HCT116 (cell line): ENCODE results near the gene SLX9.

Source experiments
- CEBPB ChIP-seq: IDR thresholded peaks from 2 replicates; pipeline ENCODE4 v1.6.1; 2012; ENCODE audit warnings: low read depth
- EZH2 ChIP-seq: fragments of 200-600 bp; sonication (generic); IDR thresholded peaks from 2 replicates; pipeline ENCODE4 v1.6.1; 2017; ENCODE audit warnings: antibody characterized with exemption, mixed run types
- EZH2phosphoT487 ChIP-seq: fragments of 200-600 bp; IDR thresholded peaks from 2 replicates; pipeline ENCODE4 v1.6.1; 2018; ENCODE audit warnings: antibody characterized with exemption, borderline replicate concordance
- JUND ChIP-seq: IDR thresholded peaks from 2 replicates; pipeline ENCODE4 v1.6.1; 2012
- POLR2A ChIP-seq: IDR thresholded peaks from 2 replicates; pipeline ENCODE4 v1.7.0; 2011; ENCODE audit warnings: borderline replicate concordance; ENCODE audit not compliant: insufficient read depth, insufficient read length; ENCODE audit errors: extremely low read depth
- POLR2AphosphoS5 ChIP-seq: IDR thresholded peaks from 2 replicates; pipeline ENCODE4 v1.6.1; 2011; ENCODE audit warnings: mild to moderate bottlenecking, low read depth, low read length, moderate library complexity
- SIN3A ChIP-seq: IDR thresholded peaks from 2 replicates; pipeline ENCODE4 v1.6.1; 2012; ENCODE audit warnings: low read depth
- SP1 ChIP-seq: IDR thresholded peaks from 2 replicates; pipeline ENCODE4 v1.6.1; 2012; ENCODE audit warnings: low read depth
- TCF7L2 ChIP-seq: IDR thresholded peaks from 2 replicates; pipeline ENCODE4 v1.7.0; 2011; ENCODE audit warnings: borderline replicate concordance, inconsistent platforms; ENCODE audit not compliant: insufficient read depth, insufficient read length; ENCODE audit errors: extremely low read depth
- TF ChIP-seq, protein P1 (sequence below), 3 experiments: fragments of 200-600 bp in 1 of 3; sonication (generic) in 1 of 3; IDR thresholded peaks in 2 of 3; conservative IDR thresholded peaks in 1 of 3; 2 replicates each; pipeline ENCODE4 v1.5.1; 2012 to 2017; ENCODE audit warnings: low read depth in 2 of 3, low read length in 2 of 3, antibody characterized with exemption in 1 of 3, borderline replicate concordance in 1 of 3, control low read depth in 1 of 3, mild to moderate bottlenecking in 1 of 3, mixed read lengths in 1 of 3, mixed run types in 1 of 3, moderate library complexity in 1 of 3; ENCODE audit not compliant: insufficient read depth in 1 of 3
- TF ChIP-seq, protein P2 (sequence below): IDR thresholded peaks from 2 replicates; pipeline ENCODE4 v1.6.1; 2012; ENCODE audit warnings: low read depth
- TF ChIP-seq, protein P3 (sequence below): IDR thresholded peaks from 2 replicates; pipeline ENCODE4 v1.6.1; 2012
- TF ChIP-seq, protein P4 (sequence below): IDR thresholded peaks from 2 replicates; pipeline ENCODE4 v1.6.1; 2011; ENCODE audit warnings: mild to moderate bottlenecking, low read length, moderate library complexity; ENCODE audit not compliant: insufficient replicate concordance; ENCODE audit errors: extremely low read depth
- TF ChIP-seq, protein P5 (sequence below): IDR thresholded peaks from 2 replicates; pipeline ENCODE4 v1.6.1; 2012

DNA sequence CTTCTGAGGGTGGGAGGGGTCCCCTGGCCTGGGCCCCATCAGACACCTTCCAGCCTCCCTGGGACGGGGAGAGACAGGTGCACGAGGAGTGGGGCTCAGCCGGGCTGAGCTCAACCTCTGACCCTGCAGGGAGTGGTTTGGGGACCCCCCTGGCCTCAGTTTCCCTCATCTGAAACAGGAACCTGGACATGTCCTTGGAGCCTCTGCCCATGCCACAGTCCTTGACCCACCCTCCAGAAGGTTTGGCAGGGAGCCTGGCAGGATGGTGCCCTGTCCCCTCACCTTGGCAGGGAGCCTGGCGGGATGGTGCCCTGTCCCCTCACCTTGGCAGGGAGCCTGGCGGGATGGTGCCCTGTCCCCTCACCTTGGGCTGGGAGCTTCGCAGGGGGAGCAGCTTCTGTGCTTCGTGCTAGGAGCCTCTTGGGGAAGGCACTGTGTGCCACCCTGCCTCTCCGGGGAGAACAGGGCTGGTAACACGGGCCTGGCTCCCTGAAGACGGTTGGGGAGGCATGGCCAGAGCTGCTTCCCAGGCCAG lies 58.3 kb downstream of the SLX9 start:
- TF ChIP-seq, protein P1, sequence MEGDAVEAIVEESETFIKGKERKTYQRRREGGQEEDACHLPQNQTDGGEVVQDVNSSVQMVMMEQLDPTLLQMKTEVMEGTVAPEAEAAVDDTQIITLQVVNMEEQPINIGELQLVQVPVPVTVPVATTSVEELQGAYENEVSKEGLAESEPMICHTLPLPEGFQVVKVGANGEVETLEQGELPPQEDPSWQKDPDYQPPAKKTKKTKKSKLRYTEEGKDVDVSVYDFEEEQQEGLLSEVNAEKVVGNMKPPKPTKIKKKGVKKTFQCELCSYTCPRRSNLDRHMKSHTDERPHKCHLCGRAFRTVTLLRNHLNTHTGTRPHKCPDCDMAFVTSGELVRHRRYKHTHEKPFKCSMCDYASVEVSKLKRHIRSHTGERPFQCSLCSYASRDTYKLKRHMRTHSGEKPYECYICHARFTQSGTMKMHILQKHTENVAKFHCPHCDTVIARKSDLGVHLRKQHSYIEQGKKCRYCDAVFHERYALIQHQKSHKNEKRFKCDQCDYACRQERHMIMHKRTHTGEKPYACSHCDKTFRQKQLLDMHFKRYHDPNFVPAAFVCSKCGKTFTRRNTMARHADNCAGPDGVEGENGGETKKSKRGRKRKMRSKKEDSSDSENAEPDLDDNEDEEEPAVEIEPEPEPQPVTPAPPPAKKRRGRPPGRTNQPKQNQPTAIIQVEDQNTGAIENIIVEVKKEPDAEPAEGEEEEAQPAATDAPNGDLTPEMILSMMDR (IDR thresholded peaks at IDR 0.05 in 2 of 3, conservative IDR thresholded peaks at IDR 0.05 in 1 of 3; ENCODE audit: borderline replicate concordance in 1 of 3, insufficient read depth in 1 of 3, low read depth in 2 of 3, low read length in 2 of 3): no peak
- no peak for TF ChIP-seq EZH2
- TF ChIP-seq POLR2A: no peak
- TF ChIP-seq, protein P2, sequence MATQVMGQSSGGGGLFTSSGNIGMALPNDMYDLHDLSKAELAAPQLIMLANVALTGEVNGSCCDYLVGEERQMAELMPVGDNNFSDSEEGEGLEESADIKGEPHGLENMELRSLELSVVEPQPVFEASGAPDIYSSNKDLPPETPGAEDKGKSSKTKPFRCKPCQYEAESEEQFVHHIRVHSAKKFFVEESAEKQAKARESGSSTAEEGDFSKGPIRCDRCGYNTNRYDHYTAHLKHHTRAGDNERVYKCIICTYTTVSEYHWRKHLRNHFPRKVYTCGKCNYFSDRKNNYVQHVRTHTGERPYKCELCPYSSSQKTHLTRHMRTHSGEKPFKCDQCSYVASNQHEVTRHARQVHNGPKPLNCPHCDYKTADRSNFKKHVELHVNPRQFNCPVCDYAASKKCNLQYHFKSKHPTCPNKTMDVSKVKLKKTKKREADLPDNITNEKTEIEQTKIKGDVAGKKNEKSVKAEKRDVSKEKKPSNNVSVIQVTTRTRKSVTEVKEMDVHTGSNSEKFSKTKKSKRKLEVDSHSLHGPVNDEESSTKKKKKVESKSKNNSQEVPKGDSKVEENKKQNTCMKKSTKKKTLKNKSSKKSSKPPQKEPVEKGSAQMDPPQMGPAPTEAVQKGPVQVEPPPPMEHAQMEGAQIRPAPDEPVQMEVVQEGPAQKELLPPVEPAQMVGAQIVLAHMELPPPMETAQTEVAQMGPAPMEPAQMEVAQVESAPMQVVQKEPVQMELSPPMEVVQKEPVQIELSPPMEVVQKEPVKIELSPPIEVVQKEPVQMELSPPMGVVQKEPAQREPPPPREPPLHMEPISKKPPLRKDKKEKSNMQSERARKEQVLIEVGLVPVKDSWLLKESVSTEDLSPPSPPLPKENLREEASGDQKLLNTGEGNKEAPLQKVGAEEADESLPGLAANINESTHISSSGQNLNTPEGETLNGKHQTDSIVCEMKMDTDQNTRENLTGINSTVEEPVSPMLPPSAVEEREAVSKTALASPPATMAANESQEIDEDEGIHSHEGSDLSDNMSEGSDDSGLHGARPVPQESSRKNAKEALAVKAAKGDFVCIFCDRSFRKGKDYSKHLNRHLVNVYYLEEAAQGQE: no peak
- no peak for TF ChIP-seq JUND
- no peak for TF ChIP-seq CEBPB
- no peak for TF ChIP-seq SP1
- no peak for TF ChIP-seq POLR2AphosphoS5
- TF ChIP-seq, protein P3, sequence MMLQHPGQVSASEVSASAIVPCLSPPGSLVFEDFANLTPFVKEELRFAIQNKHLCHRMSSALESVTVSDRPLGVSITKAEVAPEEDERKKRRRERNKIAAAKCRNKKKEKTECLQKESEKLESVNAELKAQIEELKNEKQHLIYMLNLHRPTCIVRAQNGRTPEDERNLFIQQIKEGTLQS: no peak
- TF ChIP-seq, protein P4, sequence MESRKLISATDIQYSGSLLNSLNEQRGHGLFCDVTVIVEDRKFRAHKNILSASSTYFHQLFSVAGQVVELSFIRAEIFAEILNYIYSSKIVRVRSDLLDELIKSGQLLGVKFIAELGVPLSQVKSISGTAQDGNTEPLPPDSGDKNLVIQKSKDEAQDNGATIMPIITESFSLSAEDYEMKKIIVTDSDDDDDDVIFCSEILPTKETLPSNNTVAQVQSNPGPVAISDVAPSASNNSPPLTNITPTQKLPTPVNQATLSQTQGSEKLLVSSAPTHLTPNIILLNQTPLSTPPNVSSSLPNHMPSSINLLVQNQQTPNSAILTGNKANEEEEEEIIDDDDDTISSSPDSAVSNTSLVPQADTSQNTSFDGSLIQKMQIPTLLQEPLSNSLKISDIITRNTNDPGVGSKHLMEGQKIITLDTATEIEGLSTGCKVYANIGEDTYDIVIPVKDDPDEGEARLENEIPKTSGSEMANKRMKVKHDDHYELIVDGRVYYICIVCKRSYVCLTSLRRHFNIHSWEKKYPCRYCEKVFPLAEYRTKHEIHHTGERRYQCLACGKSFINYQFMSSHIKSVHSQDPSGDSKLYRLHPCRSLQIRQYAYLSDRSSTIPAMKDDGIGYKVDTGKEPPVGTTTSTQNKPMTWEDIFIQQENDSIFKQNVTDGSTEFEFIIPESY: no peak
- TF ChIP-seq, protein P5, sequence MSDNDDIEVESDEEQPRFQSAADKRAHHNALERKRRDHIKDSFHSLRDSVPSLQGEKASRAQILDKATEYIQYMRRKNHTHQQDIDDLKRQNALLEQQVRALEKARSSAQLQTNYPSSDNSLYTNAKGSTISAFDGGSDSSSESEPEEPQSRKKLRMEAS: no peak
- no peak for TF ChIP-seq EZH2phosphoT487
- no peak for TF ChIP-seq TCF7L2
- TF ChIP-seq SIN3A: no peak
